Activated CD8-positive, alpha-beta memory T cell treated with anti-CD3 and anti-CD28 coated beads, Interleukin-2, amount 50 U/mL, for 24 hours (primary cell): ENCODE data around the gene GRAP2.

ENCODE experiments used
- DNase-seq: peaks from one replicate; pipeline ENCODE4 v3.0.0-alpha.2; 2020; ENCODE audit errors: extremely low read depth

Gene GRAP2

DNA sequence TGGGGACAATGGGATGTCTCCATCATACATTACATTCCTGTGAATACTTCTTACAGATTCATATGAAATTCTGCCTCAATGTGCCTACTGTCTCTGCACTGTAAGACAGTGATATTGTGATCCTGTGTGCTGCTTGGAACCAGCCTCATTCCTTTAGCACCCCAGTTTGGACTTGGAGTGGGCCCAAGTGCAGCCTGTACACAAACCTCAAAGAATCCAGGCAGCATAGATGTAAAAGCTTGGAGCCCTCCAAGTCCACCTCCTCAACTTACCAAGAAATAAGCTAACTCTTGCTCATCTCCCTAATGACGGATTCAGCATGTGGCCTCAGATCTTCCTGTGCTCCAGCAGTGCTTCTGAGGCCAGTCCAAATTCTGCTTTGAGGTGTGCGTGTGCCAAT lies 24.4 kb downstream of the GRAP2 start:
- no peak for DNase-seq

GRCh38 chr22:39925909-39926679 lies 25.2 kb downstream of the GRAP2 start:
- no peak for DNase-seq

DNA sequence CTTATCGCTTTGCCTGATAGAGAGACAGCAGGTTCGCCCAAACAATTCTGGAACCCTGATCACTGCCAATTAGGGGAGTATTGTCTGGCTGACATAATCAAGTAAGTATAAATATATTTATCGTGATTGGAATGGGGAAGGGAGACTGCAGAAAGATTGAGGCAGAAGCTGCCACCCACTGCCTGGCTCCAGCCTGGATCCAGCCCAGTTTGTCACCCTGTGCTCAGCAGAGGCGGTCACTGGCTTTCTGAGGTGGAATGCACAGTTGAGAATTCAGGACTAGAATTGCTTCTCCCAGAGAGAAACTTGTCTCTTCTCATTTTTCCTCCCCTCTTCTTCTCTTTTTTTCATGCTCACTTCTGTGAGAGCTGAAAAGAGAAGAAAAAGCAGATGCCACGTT lies 25.9 kb downstream of the GRAP2 start:
- no peak for DNase-seq

- DNase-seq, result no peak
These were observed 26.7 kb downstream of the GRAP2 start for GRCh38 chr22:39927544-39927943.

- DNase-seq, result no peak
These were observed 27.9 kb downstream of the GRAP2 start for GRCh38 chr22:39928536-39929520.

DNA sequence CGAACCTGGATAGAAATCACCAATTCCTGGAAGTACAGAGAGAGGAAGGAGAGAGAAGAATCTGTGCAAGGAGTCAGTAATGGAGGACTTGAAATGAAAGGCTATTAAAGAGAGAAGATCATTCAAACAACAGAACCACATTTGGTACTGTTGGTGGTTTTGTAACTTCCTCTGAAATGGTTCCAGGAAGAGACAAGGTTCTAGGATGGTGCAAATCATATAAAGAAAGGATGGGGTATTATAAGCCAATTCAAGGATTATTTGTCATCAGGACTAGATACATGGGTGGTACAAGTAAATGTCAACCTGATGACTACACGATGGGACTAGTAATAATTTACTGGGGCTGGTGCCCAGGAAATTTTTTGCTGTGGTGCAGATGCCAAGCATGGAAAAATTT lies 30.4 kb downstream of the GRAP2 start:
- no peak for DNase-seq

DNA sequence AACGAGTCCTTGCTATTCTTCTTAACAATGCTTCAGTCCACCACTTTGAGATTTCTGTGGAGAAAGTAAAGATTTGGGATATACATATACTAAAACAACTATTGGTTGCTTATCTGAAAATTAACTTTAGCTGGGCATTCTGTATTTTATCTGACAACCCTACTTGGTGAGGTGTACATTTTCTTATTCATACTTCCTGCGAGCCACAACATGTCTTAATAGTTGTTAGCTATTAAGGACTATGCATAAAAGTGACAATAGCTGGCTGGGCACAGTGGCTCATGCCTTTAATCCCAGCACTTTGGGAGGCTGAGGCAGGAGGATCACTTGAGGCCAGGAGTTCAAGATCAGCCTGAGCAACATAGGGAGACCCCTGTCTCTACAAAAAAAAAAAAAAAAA lies 31.3 kb downstream of the GRAP2 start:
- DNase-seq, result no peak

GRCh38 chr22:39932918-39933649 lies 32.2 kb downstream of the GRAP2 start:
- DNase-seq, result no peak

DNA sequence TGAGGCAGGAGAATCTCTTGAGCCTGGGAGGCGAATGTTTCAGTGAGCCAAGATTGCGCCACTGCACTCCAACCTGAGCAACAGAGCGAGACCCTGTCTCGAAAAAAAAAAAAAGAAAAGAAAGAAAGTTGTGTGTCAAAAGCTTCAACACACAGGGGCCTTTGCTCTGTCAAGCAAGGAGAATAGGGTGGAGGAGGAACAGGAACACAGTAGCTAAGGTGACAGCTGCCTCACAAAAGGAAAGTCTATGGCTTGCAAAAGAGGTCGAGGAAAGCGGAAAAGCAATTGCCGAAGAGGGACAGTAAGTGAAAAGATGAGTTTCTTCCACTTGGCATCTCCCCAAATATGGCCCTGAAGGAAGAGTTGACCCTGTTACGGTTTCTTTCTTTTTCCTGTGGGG lies 32.9 kb downstream of the GRAP2 start:
- no peak for DNase-seq

- DNase-seq, result no peak
These were observed 34.2 kb downstream of the GRAP2 start for GRCh38 chr22:39935116-39935515.

- no peak for DNase-seq
These were observed 34.7 kb downstream of the GRAP2 start for GRCh38 chr22:39935612-39936011.

DNA sequence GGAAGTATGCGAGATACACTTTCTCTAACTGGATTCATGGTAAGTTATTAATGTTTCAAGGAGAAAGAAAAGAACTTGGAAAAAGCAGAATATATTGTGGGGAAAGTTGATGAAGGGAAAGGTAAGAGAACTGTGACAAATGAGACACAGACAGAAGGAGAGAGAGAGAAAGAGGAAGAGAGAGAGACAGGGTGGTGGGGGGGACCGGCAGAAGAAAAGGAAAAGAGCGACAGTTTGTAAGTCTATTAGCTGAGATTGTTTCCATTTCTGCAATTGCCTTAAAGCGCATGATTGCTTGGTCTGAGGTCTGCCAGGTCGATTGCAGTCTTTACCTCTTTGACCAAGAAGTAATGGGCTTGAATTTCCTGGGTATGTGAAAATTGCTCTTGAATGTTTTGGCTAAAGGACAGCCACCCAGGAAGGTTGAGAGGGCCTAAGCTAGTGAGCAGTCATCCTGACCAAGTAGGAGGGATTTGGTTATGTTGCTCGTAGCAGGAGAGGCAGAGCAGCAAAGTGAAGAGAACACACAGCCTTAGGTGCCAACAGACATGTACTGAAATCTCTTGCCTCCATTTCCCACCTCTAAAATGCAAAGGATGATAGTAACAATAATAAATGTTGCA lies 35.8 kb downstream of the GRAP2 start:
- no peak for DNase-seq

GRCh38 chr22:39937906-39938305 lies 37.0 kb downstream of the GRAP2 start:
- no peak for DNase-seq

- DNase-seq, result no peak
These were observed 37.7 kb downstream of the GRAP2 start for GRCh38 chr22:39938509-39939111.

DNA sequence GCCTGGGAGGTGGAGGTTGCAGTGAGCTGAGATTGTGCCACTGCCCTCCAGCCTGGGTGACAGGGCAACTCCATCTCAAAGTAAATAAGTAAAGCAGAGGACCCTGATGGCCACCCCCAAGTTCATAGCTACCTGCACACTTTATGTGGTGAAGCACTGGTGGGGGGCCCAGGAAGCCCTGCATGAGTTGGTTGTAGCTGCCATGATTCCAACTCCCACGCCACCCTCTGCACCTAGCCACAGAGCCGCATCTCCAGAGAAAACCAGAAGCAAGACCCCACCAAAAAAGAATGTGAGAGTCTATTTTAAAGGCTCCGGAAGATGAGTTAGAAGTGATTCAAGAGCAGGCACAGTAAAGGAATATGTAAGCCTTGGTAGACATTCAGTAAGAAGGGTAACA lies 38.9 kb downstream of the GRAP2 start:
- no peak for DNase-seq

DNA sequence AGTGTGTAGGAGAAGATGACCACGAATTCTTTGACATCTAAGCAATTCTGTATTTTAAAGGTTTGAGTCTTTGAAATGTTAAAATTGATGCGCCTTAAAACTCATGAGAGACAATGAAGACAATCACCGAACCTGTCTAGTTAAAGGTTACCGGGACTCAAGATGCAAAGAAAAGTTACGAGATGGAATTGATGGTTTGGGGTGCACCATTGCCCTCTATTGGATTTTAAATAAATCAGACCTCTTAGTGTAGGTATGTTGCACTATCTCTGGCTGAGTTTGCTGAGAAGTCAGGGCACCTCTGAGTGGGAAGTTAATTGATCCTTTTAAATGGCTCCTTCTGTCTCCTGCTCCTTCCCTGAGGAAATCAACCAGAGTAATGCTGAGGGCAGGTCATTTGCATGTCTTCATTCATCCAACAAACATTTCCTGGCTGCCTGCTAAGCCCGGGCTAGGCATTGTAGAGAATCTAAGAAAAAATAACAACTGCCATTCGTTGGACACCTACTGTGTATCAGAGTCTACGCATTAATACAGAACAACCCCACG lies 39.9 kb downstream of the GRAP2 start:
- DNase-seq, result no peak

DNA sequence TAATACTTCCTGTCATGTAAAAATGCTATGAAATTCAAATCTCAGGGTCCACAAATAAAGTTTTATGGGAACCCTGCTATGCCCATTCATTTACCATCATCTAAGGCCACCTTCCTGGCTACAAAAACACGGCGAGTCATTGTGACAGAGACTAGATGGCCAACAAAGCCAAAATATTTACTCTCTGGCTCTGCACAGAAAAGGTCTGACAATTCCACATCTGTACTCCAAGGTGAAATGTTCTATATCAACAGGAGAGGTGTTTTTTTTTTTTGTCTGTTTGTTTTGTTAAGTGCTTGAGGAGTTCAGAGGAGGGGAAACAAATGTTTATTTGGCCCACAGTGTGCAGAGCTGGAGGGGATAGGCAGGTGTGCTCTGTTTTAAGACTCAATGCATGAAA lies 40.7 kb downstream of the GRAP2 start:
- no peak for DNase-seq

- DNase-seq, result no peak
These were observed 41.8 kb downstream of the GRAP2 start for GRCh38 chr22:39942439-39943230.

DNA sequence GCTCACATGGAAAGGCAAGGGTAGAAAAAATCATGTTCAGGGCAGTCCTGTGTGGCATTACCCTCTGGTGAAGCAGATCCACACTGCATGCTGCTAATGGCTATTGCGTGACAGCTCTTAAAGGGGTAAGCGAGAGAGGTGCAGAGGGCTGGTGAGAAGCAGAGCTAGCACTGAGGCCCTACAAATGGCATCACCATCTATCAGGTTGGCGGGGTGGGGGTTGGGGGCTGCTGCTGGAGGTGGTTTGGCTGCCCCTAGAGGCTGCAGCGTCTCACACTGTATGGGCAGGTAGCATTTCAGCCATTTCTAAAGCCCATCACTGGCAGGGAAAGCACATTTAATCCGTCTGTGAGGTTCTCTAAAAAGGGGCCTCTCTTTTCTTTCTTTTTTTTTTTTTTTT lies 42.5 kb downstream of the GRAP2 start:
- no peak for DNase-seq
